Adrenal gland (tissue), 5 donors: Measurements from ENCODE around the gene BAG5.

Experiments
- POLR2A ChIP-seq, 2 donors: fragments of 450-650 bp; IDR thresholded peaks; one replicate each; pipeline ENCODE4 v1.6.1; 2017; ENCODE audit warnings: antibody characterized with exemption in 2 of 2, mild to moderate bottlenecking in 2 of 2, moderate library complexity in 1 of 2
- TF ChIP-seq, protein P1 (sequence below), 6 experiments: fragments of 450-650 bp in 4 of 6; fragments of 200-600 bp in 2 of 6; sonication (generic) in 1 of 6; IDR thresholded peaks; 1 replicate in 5 of 6; 2 replicates in 1 of 6; pipeline versions ENCODE4 v1.5.1 to v1.8.0; 2016 to 2021; ENCODE audit warnings: antibody characterized with exemption in 6 of 6, mild to moderate bottlenecking in 2 of 6, moderate library complexity in 1 of 6
- donor health status: DM: no; HTN: no; CAD: no.

DNA sequence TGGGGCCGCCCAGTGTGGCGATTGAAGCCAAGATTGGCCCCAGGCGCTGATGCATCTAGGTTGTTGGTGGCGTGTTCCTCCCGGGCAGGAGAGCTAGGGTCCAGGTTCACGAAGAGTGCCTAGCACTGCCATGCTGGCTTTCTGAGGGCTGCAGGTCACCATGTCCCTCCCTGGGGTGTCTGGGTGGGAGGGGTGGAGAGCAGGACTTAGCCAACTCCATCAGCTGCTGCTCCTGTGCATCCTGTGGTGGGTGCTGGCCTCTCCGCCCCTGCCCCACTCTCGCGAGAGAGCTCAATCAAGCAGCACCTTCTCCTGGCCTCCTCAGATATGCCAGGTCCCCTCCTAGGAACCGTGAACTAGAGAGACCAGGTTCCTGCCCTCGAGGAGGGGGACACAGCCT, 31.6 kb downstream of the BAG5 start:
- TF ChIP-seq, protein P1, sequence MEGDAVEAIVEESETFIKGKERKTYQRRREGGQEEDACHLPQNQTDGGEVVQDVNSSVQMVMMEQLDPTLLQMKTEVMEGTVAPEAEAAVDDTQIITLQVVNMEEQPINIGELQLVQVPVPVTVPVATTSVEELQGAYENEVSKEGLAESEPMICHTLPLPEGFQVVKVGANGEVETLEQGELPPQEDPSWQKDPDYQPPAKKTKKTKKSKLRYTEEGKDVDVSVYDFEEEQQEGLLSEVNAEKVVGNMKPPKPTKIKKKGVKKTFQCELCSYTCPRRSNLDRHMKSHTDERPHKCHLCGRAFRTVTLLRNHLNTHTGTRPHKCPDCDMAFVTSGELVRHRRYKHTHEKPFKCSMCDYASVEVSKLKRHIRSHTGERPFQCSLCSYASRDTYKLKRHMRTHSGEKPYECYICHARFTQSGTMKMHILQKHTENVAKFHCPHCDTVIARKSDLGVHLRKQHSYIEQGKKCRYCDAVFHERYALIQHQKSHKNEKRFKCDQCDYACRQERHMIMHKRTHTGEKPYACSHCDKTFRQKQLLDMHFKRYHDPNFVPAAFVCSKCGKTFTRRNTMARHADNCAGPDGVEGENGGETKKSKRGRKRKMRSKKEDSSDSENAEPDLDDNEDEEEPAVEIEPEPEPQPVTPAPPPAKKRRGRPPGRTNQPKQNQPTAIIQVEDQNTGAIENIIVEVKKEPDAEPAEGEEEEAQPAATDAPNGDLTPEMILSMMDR (IDR thresholded peaks at IDR 0.05), result no peak
- TF ChIP-seq POLR2A (IDR thresholded peaks at IDR 0.05), result no peak
